ENCODE data around the gene CALU. TPM values are rescaled to one million over a fixed set of nuclear protein-coding genes. Genes with fewer than 3 reads are reported as not detected.

Gene CALU
- total and polyA plus RNA-seq, 10 donors, result 7.9 to 98.8 (median 58.9) TPM

DNA sequence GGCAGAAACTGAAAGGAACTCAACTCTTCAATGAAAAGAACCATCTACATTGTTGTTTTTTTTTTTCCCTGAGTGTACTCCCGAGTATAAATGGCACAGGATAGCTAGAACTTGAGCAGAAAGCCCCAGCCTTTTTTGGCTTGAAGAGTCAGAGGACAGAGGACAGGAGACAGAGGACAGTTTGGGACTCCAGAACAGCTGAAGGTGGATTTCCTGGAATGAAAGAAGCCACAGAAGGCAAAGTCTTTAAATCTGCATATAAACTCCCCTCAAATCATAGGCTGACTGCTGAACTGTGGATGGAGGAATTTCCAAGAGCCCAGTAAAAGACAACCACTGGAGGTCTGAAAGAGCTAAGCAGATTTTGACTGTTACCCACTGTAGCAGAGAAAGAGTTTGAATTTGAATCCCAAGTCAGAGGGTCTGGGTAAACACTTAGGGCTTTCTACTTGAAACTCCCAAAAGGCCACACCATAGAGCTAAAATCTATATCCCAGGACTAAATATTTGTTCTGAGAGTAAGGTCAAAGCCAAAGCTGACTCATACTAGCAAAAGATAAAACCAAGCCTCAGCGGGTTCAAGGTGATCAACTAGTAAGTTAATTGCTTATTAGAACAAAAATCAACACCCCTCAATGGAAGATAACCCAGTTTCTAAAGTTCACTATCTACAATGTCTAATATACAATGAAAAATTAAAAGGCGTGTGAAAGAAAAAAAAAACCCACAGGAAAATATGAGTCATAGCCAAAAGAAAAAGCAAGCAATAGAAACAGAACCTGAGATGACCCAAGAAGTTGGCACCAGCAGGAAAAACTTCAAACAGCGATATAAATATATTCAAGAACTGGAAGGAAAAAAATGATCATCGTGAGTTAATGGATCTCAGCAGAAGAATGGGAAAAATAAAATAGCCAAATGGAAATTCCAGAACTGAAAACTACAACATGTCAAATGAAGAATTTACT, 38.3 kb downstream of the CALU start:
- no peak for TF ChIP-seq POLR2AphosphoS5 (IDR thresholded peaks at IDR 0.05)
- no peak for TF ChIP-seq POLR2A (IDR thresholded peaks at IDR 0.05)
- TF ChIP-seq, protein P1, sequence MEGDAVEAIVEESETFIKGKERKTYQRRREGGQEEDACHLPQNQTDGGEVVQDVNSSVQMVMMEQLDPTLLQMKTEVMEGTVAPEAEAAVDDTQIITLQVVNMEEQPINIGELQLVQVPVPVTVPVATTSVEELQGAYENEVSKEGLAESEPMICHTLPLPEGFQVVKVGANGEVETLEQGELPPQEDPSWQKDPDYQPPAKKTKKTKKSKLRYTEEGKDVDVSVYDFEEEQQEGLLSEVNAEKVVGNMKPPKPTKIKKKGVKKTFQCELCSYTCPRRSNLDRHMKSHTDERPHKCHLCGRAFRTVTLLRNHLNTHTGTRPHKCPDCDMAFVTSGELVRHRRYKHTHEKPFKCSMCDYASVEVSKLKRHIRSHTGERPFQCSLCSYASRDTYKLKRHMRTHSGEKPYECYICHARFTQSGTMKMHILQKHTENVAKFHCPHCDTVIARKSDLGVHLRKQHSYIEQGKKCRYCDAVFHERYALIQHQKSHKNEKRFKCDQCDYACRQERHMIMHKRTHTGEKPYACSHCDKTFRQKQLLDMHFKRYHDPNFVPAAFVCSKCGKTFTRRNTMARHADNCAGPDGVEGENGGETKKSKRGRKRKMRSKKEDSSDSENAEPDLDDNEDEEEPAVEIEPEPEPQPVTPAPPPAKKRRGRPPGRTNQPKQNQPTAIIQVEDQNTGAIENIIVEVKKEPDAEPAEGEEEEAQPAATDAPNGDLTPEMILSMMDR (IDR thresholded peaks at IDR 0.05 in 8 of 11, conservative IDR thresholded peaks at IDR 0.05 in 3 of 11), result no peak
- H3K27ac ChIP-seq, result no peak overlapping the region

GRCh38 chr7:128778946-128779345, 39.8 kb downstream of the CALU start:
- 94 to 100% (median 98%) methylated on average over 3 to 5 of the region's 5 CpGs for WGBS, 5 donors
- H3K27me3 ChIP-seq (replicated peaks in 1 of 7), result no peaks in the 10 kb centered on the region
- TF ChIP-seq POLR2A (IDR thresholded peaks at IDR 0.05) (no peak), POLR2AphosphoS5 (IDR thresholded peaks at IDR 0.05) (no peak)
- TF ChIP-seq, protein P1 (IDR thresholded peaks at IDR 0.05 in 8 of 11, conservative IDR thresholded peaks at IDR 0.05 in 3 of 11), result no peak
- peaks cover 0 to 12% (median 1%) of the 10 kb centered on the region in 6 donors for H3K36me3 ChIP-seq
- no peaks in the 10 kb centered on the region for H3K4me1 ChIP-seq
- H3K27ac ChIP-seq, result no peak overlapping the region
- peaks cover 0 to 22% (median 13%) of the 10 kb centered on the region in 8 donors for H3K9me3 ChIP-seq
- H3K4me3 ChIP-seq, result no peak overlapping the region
- intact Hi-C loops (cut with DNase I; ENCODE audit: low total_unique reads), result no loop called here
- no peak for DNase-seq

More for the DNA sequence above, 38.3 kb downstream of the CALU start:
- intact Hi-C loops (cut with DNase I; ENCODE audit: low total_unique reads), result no loop called here
- H3K27me3 ChIP-seq (replicated peaks in 1 of 7), result no peaks in the 10 kb centered on the region
- H3K9me3 ChIP-seq, result peaks cover 0 to 22% (median 13%) of the 10 kb centered on the region in 8 donors
- H3K36me3 ChIP-seq, result peaks cover 0 to 27% (median 10%) of the 10 kb centered on the region in 6 donors
- no peak for DNase-seq
- no peaks in the 10 kb centered on the region for H3K4me1 ChIP-seq
- 69 to 85% (median 76%) methylated on average over 5 of the region's 5 CpGs for whole genome bisulfite sequencing, 5 donors
- no peak overlapping the region for H3K4me3 ChIP-seq

DNA sequence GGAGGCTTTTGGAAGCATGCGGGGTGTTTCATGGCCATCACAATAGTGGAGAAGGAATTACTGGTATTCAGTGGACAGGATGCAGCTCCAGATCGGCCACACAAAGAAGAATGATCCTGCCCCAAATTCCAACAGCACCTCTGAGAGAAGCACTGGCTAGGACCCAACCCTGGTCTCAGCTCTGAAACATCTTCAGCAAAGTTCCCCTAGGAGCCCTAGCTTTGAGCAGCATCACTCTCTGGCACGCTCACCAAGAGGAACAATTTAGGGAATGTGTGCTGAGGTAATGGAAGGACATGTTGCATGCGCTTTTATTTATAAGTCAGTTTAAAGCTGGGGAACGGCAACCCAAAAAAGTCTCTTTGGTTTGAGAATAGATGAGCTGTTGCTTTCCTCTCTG, 42.0 kb downstream of the CALU start:
- DNase-seq, result no peak
- intact Hi-C loops (cut with DNase I; ENCODE audit: low total_unique reads), result no loop called here

More for the DNA sequence above, 42.0 kb downstream of the CALU start:
- WGBS, 5 donors, result 89 to 93% (median 92%) methylated on average over 5 of the region's 5 CpGs
- Histone ChIP-seq H3K27me3 (replicated peaks in 1 of 7) (no peaks in the 10 kb centered on the region), H3K27ac (no peak overlapping the region), H3K9me3 (peaks cover 0 to 22% (median 13%) of the 10 kb centered on the region in 8 donors), H3K4me3 (no peak overlapping the region), H3K36me3 (no peaks in the 10 kb centered on the region), H3K4me1 (no peaks in the 10 kb centered on the region)
- TF ChIP-seq, protein P1 (IDR thresholded peaks at IDR 0.05 in 8 of 11, conservative IDR thresholded peaks at IDR 0.05 in 3 of 11), result no peak
- TF ChIP-seq POLR2A (IDR thresholded peaks at IDR 0.05), result no peak

Measured in spleen (tissue), 11 donors.